HepG2 (cell line): ENCODE data around the gene DAB1. TPM values are rescaled to one million over a fixed set of nuclear protein-coding genes. Genes with fewer than 3 reads are reported as not detected.

ENCODE experiments used
- BHLHE40 ChIP-seq: IDR thresholded peaks from 2 replicates; pipeline ENCODE4 v1.6.1; 2011; ENCODE audit warnings: low read length, improper control_type of control experiment
- CENPT ChIP-seq: sonication (generic); formaldehyde crosslinking; IDR thresholded peaks from 2 replicates; pipeline ENCODE4 v1.8.0; 2022; ENCODE audit warnings: low read depth, mild to moderate bottlenecking, moderate library complexity, missing genetic modification reagents
- FOXJ3 ChIP-seq: sonication (generic); formaldehyde crosslinking; IDR thresholded peaks from 2 replicates; pipeline ENCODE4 v1.4.0; 2020; ENCODE audit warnings: missing genetic modification reagents, mild to moderate bottlenecking, borderline replicate concordance
- GTF3A ChIP-seq: sonication (generic); formaldehyde crosslinking; conservative IDR thresholded peaks from 2 replicates; pipeline ENCODE4 v1.4.0; 2020; ENCODE audit warnings: mild to moderate bottlenecking, missing genetic modification reagents
- PBX2 ChIP-seq: IDR thresholded peaks from 2 replicates; pipeline ENCODE4 v1.6.1; 2016; ENCODE audit warnings: control low read depth
- PCBP1 ChIP-seq: fragments of 200-400 bp; formaldehyde crosslinking; IDR thresholded peaks from 2 replicates; pipeline ENCODE4 v1.6.1; 2017; ENCODE audit warnings: mild to moderate bottlenecking, low read depth, low read length, borderline replicate concordance
- SMAD1 ChIP-seq: sonication (generic); formaldehyde crosslinking; IDR thresholded peaks from 2 replicates; pipeline ENCODE4 v1.4.0; 2020; ENCODE audit warnings: missing genetic modification reagents, low read depth, mild to moderate bottlenecking, borderline replicate concordance
- ZNF605 ChIP-seq: sonication (generic); formaldehyde crosslinking; IDR thresholded peaks from 2 replicates; pipeline ENCODE4 v1.8.0; 2022; ENCODE audit warnings: mild to moderate bottlenecking, missing genetic modification reagents
- ZNF816 ChIP-seq: sonication (generic); formaldehyde crosslinking; IDR thresholded peaks from 2 replicates; pipeline ENCODE4 v1.8.0; 2022; ENCODE audit warnings: missing genetic modification reagents, mild to moderate bottlenecking, borderline replicate concordance
- polyA plus RNA-seq, 8 experiments: library from polyadenylated mRNA; depleted of rRNA in 3 of 8; stranded (reverse) in 7 of 8; unstranded in 1 of 8; fragments of >200 nt; fragmentation: Illumina TruSeq in 4 of 8; extraction: Trizol in 4 of 8; gene quantifications; 2 replicates each; pipeline versions ENCODE4 v1.2.1 to v1.2.3, GENCODE V29; 2011 to 2016; ENCODE audit warnings: low read depth in 4 of 8, missing spikeins in 1 of 8, mixed read lengths in 1 of 8; ENCODE audit not compliant: insufficient read depth in 1 of 8
- total RNA-seq, 5 experiments: library from RNA; depleted of rRNA; stranded (reverse); fragments of >200 nt; fragmentation: Illumina TruSeq; extraction: Trizol; gene quantifications; 2 replicates each; pipeline ENCODE4 v1.2.3, GENCODE V29; 2016; ENCODE audit warnings: low read depth in 1 of 5
- TF ChIP-seq, protein P1 (sequence below): sonication (generic); formaldehyde crosslinking; IDR thresholded peaks from 2 replicates; pipeline ENCODE4 v1.4.0; 2020; ENCODE audit warnings: mild to moderate bottlenecking, missing genetic modification reagents
- TF ChIP-seq, protein P2 (sequence below): IDR thresholded peaks from 2 replicates; pipeline ENCODE4 v1.6.1; 2016
- TF ChIP-seq, protein P3 (sequence below): sonication (generic); formaldehyde crosslinking; IDR thresholded peaks from 2 replicates; pipeline ENCODE4 v1.5.0; 2020; ENCODE audit warnings: mild to moderate bottlenecking, low read depth, missing genetic modification reagents, borderline replicate concordance

DAB1 gene
- total and polyA plus RNA-seq, 2 of the 13 experiments (the other 11 are each of a cell fraction or from before 2014, with no cell fraction given): 0.04 to 0.13 TPM

- TF ChIP-seq FOXJ3 (CRISPR knock-in tag) (peak; percentile 68; the same call in 1 of the 2 replicates), GTF3A (CRISPR knock-in tag) (no peak), CENPT (CRISPR knock-in tag) (no peak), PCBP1 (no peak), ZNF816 (no peak), BHLHE40 (no peak), SMAD1 (no peak), PBX2 (CRISPR knock-in tag) (peak; percentile 42), ZNF605 (no peak)
- TF ChIP-seq, protein P1, sequence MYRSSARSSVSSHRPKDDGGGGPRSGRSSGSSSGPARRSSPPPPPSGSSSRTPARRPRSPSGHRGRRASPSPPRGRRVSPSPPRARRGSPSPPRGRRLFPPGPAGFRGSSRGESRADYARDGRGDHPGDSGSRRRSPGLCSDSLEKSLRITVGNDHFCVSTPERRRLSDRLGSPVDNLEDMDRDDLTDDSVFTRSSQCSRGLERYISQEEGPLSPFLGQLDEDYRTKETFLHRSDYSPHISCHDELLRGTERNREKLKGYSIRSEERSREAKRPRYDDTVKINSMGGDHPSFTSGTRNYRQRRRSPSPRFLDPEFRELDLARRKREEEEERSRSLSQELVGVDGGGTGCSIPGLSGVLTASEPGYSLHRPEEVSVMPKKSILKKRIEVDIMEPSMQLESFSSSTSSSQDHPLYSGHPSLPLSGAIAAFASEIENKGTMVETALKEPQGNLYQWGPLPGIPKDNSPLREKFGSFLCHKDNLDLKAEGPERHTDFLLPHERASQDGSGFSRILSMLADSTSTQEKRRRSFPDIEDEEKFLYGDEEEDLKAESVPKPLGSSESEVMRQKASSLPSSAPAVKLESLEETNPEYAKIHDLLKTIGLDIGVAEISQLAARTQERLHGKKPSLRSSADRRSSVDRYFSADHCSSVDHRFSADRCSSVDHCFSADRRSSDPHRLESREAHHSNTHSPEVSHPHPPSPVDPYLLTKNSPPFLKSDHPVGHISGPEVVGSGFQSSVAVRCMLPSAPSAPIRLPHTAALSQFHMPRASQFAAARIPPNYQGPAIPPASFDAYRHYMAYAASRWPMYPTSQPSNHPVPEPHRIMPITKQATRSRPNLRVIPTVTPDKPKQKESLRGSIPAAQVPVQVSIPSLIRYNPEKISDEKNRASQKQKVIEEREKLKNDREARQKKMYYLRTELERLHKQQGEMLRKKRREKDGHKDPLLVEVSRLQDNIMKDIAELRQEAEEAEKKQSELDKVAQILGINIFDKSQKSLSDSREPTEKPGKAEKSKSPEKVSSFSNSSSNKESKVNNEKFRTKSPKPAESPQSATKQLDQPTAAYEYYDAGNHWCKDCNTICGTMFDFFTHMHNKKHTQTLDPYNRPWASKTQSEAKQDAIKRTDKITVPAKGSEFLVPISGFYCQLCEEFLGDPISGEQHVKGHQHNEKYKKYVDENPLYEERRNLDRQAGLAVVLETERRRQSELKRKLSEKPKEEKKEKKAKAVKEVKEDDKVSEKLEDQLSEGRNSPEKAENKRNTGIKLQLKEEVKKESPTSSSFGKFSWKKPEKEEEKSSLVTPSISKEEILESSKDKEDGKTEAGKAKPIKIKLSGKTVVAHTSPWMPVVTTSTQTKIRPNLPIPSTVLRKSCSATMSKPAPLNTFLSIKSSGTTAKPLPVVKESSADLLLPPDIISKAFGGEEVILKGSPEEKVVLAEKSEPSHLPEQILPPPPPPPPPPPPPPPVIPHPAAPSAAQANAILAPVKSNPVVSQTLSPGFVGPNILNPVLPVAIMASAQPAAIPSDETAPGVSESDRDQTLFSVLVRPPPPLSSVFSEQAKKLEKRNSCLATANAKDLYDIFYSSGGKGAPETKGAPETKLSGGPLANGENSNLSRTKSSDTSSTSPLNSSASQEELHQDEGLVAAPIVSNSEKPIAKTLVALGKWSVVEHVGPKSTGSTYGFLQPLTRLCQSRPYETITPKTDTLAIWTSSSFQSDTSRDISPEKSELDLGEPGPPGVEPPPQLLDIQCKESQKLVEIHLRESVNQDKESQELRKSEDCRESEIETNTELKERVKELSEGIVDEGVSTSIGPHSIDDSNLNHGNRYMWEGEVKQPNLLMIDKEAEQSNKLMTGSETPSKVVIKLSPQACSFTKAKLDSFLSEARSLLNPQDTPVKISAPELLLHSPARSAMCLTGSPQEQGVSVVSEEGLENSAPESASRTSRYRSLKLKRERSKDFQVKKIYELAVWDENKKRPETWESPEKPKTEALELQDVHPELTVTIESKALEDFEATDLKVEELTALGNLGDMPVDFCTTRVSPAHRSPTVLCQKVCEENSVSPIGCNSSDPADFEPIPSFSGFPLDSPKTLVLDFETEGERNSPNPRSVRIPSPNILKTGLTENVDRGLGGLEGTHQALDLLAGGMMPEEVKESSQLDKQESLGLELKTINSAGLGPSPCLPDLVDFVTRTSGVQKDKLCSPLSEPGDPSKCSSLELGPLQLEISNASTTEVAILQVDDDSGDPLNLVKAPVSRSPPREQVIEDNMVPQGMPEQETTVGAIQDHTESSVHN (CRISPR knock-in tag): no peak
- TF ChIP-seq, protein P2, sequence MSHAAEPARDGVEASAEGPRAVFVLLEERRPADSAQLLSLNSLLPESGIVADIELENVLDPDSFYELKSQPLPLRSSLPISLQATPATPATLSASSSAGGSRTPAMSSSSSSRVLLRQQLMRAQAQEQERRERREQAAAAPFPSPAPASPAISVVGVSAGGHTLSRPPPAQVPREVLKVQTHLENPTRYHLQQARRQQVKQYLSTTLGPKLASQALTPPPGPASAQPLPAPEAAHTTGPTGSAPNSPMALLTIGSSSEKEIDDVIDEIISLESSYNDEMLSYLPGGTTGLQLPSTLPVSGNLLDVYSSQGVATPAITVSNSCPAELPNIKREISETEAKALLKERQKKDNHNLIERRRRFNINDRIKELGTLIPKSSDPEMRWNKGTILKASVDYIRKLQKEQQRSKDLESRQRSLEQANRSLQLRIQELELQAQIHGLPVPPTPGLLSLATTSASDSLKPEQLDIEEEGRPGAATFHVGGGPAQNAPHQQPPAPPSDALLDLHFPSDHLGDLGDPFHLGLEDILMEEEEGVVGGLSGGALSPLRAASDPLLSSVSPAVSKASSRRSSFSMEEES (CRISPR knock-in tag): peak; percentile 74
- TF ChIP-seq, protein P3, sequence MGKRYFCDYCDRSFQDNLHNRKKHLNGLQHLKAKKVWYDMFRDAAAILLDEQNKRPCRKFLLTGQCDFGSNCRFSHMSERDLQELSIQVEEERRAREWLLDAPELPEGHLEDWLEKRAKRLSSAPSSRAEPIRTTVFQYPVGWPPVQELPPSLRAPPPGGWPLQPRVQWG (CRISPR knock-in tag): no peak
Measured at GRCh38 chr1:56965916-56966697, 457.8 kb downstream of the DAB1 start, which contains the start of gene C8B (continued).
